Thoracic aorta (tissue), 2 donors: ENCODE data around the gene SPATA25. TPM values are rescaled to one million over a fixed set of nuclear protein-coding genes. Genes with fewer than 3 reads are reported as not detected.
A peak's percentile ranks its signal among the peaks of the same experiment; 100 is the strongest.
"Not testable (repeated sequence)": the region's sequence is repeated elsewhere in the genome, so short reads cannot be mapped to it uniquely, and the experiment has no call there.

ENCODE experiments used
- ATAC-seq: fragments of 150-250 bp; one replicate; pipeline ENCODE4 v1.8.0; 2017; ENCODE audit warnings: low read depth; ENCODE audit not compliant: insufficient number of reproducible peaks, low FRiP score
- DNase-seq: peaks from one replicate; pipeline ENCODE4 v3.0.0-alpha.2; 2020; ENCODE audit warnings: low spot score
- H3K27ac ChIP-seq, 2 donors: fragments of 200-600 bp; sonication (generic); 1 replicate in 1 of 2; 2 replicates in 1 of 2; pipeline ENCODE4 v1.5.1; 2016; ENCODE audit warnings: mild to moderate bottlenecking in 2 of 2, moderate library complexity in 2 of 2
- H3K27me3 ChIP-seq: fragments of 200-600 bp; sonication (generic); replicated peaks from 2 replicates; pipeline ENCODE4 v1.6.0; 2016; ENCODE audit warnings: mild to moderate bottlenecking; ENCODE audit not compliant: insufficient read depth
- H3K36me3 ChIP-seq: fragments of 200-600 bp; sonication (generic); one replicate; pipeline ENCODE4 v1.5.1; 2016
- H3K4me1 ChIP-seq, 2 donors: fragments of 200-600 bp; sonication (generic); 1 replicate in 1 of 2; 2 replicates in 1 of 2; pipeline versions ENCODE4 v1.5.1 to v1.6.0; 2016; ENCODE audit warnings: low read depth in 2 of 2, mild to moderate bottlenecking in 1 of 2; ENCODE audit not compliant: control insufficient read depth in 1 of 2
- H3K4me3 ChIP-seq: fragments of 200-600 bp; sonication (generic); 2 replicates; pipeline ENCODE4 v1.5.1; 2016; ENCODE audit warnings: mild to moderate bottlenecking
- H3K9me3 ChIP-seq: fragments of 200-600 bp; sonication (generic); 2 replicates; pipeline ENCODE4 v1.5.1; 2016
- CTCF ChIP-seq: fragments of 200-600 bp; sonication (generic); IDR thresholded peaks from one replicate; pipeline ENCODE4 v1.5.1; 2019; ENCODE audit warnings: antibody characterized with exemption
- total RNA-seq, 2 donors: library from RNA; depleted of rRNA; stranded (reverse); fragments of >200 nt; gene quantifications; one replicate each; pipeline versions ENCODE4 v1.1.0 to v1.2.3, GENCODE V29; 2016

Gene SPATA25
- total RNA-seq, 2 donors from 2014 or later, result 16.6 to 16.7 TPM

- ATAC-seq (no peak), DNase-seq (no peak)
- TF ChIP-seq CTCF, result no peak
- H3K27ac ChIP-seq, result no peak overlapping the region
- no peaks in the 10 kb centered on the region for H3K27me3 ChIP-seq
- H3K9me3 ChIP-seq, result no peaks in the 10 kb centered on the region
- H3K36me3 ChIP-seq, result peaks cover 21% of the 10 kb centered on the region
- H3K4me3 ChIP-seq, result no peak overlapping the region
- peaks cover 10 to 12% of the 10 kb centered on the region in 2 donors for H3K4me1 ChIP-seq
These were observed 4.3 kb downstream of the SPATA25 start for GRCh38 chr20:45883100-45883469.

- ATAC-seq, result no peak
- Histone ChIP-seq H3K4me1 (peaks cover 10 to 12% of the 10 kb centered on the region in 2 donors), H3K36me3 (peaks cover 22% of the 10 kb centered on the region), H3K4me3 (no peak overlapping the region), H3K27ac (no peak overlapping the region), H3K27me3 (no peaks in the 10 kb centered on the region), H3K9me3 (no peaks in the 10 kb centered on the region)
- no peak for TF ChIP-seq CTCF
- DNase-seq, result no peak
These were observed 4.8 kb downstream of the SPATA25 start for GRCh38 chr20:45882469-45883099.

- Histone ChIP-seq H3K27ac (peak within 1 kb of the TSS; percentile 84 to 86), H3K9me3 (no peaks in the 10 kb centered on the region), H3K27me3 (no peaks in the 10 kb centered on the region), H3K36me3 (peaks cover 19% of the 10 kb centered on the region), H3K4me1 (peaks cover 10 to 12% of the 10 kb centered on the region in 2 donors), H3K4me3 (peak within 1 kb of the TSS; percentile 82)
- TF ChIP-seq CTCF, result no peak
- ATAC-seq, result peak; percentile 98
- peak; percentile 98 for DNase-seq
These were observed 6.2 kb downstream of the SPATA25 start, which contains the start of gene ZSWIM1 for GRCh38 chr20:45880988-45881788. Gene ZSWIM1 (plus strand): TSS chr20:45881227. CDS start chr20:45882593, 1,366 bp downstream.

DNA sequence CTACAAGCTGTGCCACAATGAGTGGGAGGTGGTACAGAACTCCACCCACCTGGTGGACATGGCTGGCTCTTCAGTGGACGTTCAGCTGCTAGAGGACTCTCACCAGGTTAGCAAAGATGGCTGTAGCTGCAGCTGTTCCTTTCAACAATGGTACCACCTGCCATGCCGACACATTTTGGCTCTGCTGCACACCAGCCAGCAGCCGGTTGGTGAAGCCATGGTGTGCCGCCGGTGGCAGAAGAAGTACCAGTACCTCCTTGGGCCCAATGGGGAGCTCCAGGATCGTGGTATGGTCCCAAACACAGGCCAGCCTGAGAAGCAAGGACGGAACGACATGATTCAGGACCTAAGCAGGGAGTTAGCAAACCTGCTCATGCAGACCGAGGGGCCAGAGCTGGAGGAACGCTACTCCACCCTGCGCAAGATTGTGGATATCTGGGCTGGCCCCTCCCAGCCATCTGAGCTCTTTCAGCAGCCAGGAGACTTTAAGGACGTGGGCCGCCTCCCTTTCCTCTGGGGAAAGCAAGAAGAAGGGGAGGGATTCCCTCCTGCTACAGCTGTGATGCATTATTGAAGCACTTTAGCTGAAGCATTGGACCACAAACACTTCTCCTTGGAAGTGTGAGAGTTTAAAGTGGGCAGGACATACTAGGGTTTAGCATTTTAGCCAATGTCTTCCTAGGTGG, 9.2 kb downstream of the SPATA25 start:
- ATAC-seq, result no peak
- no peaks in the 10 kb centered on the region for H3K27me3 ChIP-seq
- H3K36me3 ChIP-seq, result peaks cover 13% of the 10 kb centered on the region
- no peak overlapping the region for H3K27ac ChIP-seq
- TF ChIP-seq CTCF, result no peak
- no peak overlapping the region for H3K4me3 ChIP-seq
- DNase-seq, result no peak
- H3K9me3 ChIP-seq, result no peaks in the 10 kb centered on the region
- peaks cover 6 to 10% of the 10 kb centered on the region in 2 donors for H3K4me1 ChIP-seq

DNA sequence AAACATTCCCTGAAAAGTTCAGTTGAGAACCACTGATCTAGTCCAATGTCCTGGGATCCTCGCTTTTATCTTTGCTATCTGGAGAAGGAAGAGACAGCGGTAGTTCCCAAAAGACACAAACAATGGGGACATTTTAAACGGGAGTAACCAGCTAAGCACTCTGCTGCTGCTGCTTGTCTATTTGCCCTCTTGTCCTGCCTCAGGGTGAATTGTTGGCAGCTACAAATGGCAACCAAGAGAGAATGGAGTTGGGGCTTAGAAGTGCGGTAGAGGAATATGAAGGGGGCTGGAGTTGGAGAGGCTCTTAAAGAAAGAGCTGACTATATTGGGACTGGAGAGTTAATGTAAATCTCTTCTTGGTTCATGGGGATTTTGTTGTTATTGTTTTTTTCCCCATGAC, 12.8 kb downstream of the SPATA25 start:
- Histone ChIP-seq H3K4me1 (no peaks in the 10 kb centered on the region), H3K4me3 (no peak overlapping the region), H3K9me3 (no peaks in the 10 kb centered on the region), H3K36me3 (peaks cover 13% of the 10 kb centered on the region), H3K27ac (no peak overlapping the region), H3K27me3 (no peaks in the 10 kb centered on the region)
- DNase-seq, result no peak
- no peak for TF ChIP-seq CTCF
- ATAC-seq, result no peak

DNA sequence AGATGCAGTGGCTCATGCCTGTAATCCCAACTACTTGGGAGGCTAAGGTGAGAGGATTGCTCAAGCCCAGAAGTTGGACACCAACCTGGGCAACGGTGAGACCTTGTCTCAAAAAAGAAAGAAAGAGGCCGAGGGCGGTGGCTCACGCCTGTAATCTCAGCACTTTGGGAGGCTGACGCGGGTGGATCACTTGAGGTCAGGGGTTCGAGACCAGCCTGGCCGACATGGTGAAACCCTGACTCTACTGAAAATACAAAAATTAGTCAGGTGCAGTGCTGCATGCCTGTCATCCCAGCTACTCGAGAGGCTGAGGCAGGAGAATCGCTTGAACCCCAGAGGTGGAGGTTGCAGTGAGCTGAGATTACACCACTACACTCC, 13.3 kb downstream of the SPATA25 start:
- H3K4me3 ChIP-seq, H3K4me1 ChIP-seq, H3K27ac ChIP-seq, DNase-seq, H3K27me3 ChIP-seq, ATAC-seq, H3K9me3 ChIP-seq: not testable (repeated sequence)
- H3K36me3 ChIP-seq, result peaks cover 13% of the 10 kb centered on the region
